ENCODE results near the gene PUM2.

The PUM2 gene

DNA sequence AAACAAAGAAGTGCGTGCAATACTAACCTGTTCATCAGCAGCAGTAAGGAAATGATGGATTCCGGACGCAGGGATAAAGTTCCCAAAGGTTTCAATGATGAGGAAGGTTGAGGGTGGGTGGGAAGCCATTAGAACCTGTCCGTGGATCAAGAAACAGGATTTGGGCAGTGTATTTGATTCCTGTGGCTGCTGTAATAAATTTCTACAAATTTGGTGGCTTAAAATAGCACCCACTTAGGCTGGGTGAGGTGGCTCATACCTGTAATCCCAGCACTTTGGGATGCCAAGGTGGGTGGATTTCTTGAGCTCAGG lies 120.6 kb downstream of the PUM2 start:
- DNase-seq (ENCODE audit: low spot score) = no peak

- no peak for DNase-seq (ENCODE audit: low spot score)
These were observed 121.1 kb downstream of the PUM2 start for GRCh38 chr2:20229322-20230113.

DNA sequence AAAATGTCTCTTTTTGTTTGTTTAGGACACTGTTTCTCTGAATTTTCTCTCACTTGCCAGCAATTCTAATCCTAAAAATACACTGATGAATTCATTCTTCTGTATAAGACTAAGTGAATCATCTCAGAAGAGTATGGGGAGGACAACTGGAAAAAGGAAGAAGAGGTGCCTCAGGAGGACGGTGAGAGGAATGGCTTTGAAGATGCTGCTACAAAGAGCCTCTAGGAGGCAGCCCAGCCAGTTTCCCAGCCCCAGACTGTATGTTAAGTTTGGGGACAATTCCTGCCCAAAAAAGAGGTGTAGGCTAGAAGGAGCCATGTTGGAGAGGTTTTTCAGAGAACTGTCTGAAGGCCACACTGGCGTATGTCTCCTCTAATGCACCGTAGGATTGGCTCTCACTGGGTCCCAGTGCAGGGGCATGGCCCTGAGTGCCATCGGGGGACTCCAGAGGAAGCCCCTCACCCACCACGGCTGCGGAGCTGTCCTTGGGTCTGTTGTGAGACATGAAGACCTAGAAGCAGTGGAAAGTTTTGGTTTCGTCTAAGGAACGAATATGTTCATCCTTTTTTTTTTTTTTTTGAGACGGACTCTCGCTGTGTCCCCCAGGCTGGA lies 122.6 kb downstream of the PUM2 start:
- no peak for DNase-seq (ENCODE audit: low spot score)

GRCh38 chr2:20226152-20226545 lies 124.5 kb downstream of the PUM2 start:
- DNase-seq (ENCODE audit: low spot score) = no peak

GRCh38 chr2:20225294-20226151 lies 125.1 kb downstream of the PUM2 start:
- DNase-seq (ENCODE audit: low spot score) = peak; percentile 79

DNA sequence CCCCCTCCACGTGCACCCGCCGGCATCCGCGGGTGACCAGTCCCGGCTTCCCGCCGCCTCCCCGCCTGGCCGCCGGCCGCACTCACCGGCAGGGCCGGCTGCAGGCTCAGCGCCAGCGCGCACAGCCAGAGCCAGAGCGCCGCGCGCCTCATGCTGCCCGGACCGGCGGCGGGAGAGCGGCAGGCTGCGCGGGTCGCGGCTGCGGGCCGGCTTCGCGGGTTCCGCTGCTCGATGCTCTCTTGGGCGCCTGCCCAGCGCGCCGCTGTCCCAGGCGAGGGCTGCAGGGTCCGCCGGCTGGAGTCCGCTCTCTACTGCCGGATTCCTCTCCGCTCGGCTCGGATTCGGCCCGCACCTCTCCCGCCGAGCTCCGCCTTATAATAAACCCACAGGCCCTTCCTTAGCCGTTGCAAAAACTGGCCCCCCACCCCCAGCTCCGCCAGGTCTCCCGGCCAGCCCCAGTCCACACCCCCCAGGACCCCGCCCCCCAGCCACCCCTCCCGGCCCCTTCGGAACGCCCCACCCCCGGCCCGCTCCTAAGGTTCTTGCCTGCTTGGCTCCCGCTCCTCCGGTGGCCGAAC lies 125.8 kb downstream of the PUM2 start, which contains the start of gene SDC1:
TSS of gene SDC1 (minus strand) at position 415 of the 578 bp plus-strand sequence. CDS start at position 152, 263 bp downstream.
- peak; percentile 72 for DNase-seq (ENCODE audit: low spot score)

DNA sequence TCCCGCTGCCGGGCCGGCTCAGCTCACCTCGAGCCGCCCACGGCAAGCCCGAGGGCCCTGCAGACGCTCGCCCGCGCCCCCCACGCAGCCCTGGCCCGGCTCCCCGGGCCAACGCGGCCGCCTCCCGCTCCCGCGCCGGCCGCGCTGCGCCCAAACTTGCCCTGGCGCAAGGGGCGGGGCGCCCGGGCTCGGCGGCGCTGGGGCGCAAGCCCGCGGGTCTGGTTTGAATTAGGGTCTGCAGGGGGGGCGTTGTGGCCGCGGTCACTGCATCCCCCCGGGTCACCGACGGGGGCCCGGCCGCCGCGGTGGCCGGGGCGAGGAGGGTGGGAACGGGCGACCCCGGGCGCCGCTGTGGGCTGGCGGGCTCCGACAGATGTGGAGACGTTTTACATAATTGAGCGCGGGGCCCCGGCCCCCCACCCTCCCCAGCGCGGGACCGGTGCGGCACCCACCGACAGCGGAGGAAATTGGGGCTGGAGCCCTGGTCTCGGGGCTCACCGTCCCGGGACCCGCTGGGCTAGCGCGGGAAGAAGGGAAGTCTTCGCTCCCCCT lies 126.4 kb downstream of the PUM2 start:
- peak; percentile 64 for DNase-seq (ENCODE audit: low spot score)

- peak; percentile 72 for DNase-seq (ENCODE audit: low spot score)
These were observed 127.1 kb downstream of the PUM2 start for GRCh38 chr2:20223407-20224163.

DNA sequence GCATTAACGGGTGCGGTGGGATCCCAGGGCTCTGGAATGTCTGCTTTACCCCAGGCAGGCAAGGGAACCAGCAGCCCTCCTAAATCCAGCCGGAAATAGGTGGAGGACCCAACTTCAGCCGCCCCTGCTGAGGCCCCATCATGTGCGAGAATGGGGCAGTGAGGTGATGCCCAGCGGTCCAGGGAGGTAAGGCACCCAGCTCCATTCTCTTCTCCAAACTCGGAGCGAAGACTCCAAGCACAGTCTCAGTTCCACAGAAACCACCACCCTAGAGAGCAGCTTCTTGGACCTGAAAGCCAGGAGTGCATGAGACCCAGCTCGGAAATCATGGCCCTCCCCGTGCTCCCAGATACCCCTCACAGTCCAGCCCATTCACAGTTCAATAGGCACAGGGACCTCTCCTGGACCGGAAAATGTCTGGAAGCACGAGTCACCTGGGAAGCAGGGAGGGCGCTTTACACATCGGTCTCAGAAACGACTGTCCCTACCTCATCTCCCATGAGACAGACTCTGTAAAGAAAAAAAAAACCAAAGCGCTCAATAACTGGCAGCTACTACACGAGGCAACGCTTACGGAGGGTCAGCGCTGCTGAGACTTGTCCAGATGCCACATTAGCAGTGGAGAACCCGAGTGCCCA lies 127.8 kb downstream of the PUM2 start:
- DNase-seq (ENCODE audit: low spot score) = no peak

DNA sequence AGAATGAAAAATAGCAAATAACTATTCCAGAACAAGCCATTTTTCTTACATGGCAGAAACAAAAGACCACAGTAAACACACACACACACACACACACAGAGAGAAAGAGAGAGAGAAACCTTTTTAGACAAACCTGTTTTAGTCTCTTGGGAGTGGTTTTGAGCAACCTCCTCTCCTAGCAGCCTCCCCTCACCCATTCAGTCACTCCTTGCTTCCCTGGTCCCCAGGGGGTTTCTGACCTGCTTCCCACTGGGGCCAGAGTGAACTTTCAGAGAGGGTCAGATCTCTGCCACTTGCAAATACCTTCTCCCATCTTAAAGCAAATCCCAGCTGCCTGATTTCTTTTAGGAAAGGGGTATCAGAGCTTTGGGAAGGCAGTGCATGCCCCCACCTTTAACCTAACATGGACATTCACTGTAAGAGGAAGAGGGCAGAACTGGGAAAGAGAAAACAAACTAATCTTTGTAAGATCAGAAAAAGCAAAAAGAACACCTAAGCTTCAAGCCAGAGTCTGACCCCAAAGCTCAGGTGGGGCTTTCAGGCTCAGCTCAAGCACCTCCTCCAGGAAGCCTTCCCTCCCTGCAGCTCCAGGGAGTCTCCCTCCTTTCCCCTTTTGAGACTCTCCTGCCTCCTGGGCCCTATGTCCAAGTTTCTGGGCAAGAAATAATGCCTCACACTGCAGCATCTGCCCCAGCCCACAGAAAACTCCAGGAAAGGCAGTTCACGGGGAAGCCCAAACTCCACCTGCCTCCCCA lies 128.5 kb downstream of the PUM2 start:
- DNase-seq (ENCODE audit: low spot score) = no peak

GRCh38 chr2:20221555-20221973 lies 129.1 kb downstream of the PUM2 start:
- no peak for DNase-seq (ENCODE audit: low spot score)

GRCh38 chr2:20220806-20221554 lies 129.7 kb downstream of the PUM2 start:
- no peak for DNase-seq (ENCODE audit: low spot score)

- DNase-seq (ENCODE audit: low spot score) = no peak
These were observed 130.8 kb downstream of the PUM2 start for GRCh38 chr2:20219763-20220380.

DNA sequence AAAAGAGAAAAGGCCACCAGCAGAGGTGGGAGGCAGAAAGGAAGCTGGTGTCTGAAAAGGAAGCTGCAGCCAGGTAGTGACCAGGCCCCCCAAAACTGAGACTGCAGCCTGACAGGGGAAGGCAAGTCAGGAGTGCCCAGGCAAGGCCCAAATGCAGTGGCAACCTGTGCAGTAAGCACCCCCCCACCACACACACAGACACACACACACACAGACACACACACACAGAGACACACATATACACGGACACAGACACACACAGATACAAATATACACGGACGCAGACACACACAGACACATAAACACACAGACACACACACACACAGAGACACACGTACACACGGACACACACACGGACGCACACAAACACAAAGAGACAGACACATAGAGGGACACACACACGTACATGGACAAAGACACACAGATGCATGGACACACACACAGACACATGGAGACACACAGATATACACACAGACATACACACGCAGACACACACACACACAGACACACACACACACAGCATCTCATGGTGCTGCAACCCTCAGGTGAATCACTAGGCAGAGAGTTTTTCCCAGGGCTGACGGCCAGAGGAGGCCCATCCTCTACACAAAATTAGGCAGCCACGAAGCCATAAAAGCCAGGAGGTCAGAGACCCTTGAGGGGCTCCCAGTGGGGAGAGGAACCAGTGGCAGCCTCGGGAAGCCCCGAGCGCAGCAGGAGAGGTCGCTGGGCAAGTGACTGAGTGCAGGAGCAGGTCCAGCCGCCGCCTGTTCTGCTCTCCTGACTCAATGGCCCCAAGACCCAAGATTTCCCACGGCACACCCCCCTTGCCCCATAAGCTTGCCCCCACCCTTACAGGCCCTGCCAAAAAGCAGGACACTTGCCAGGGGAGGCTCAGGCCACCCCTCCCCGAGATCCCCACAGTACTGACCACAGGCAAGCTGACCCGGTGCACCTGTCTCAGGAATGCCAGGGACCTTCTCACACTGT lies 132.0 kb downstream of the PUM2 start:
- DNase-seq (ENCODE audit: low spot score) = no peak

GRCh38 chr2:20217041-20217970 lies 133.3 kb downstream of the PUM2 start:
- DNase-seq (ENCODE audit: low spot score) = no peak

Measured in iPS-NIHi11 (cell line).